Activated CD4-positive, alpha-beta T cell treated with anti-CD3 and anti-CD28 coated beads, Interleukin-2, amount 50 U/mL, for 48 hours (primary cell): Measurements from ENCODE around the gene UPF2.
"Not testable (repeated sequence)": the region's sequence is repeated elsewhere in the genome, so short reads cannot be mapped to it uniquely, and the experiment has no call there.

Experiments
- DNase-seq, 2 experiments: peaks; one replicate each; pipeline ENCODE4 v3.0.0-alpha.2; 2020

UPF2 gene

GRCh38 chr10:11901833-11902475 is 140.7 kb downstream of the UPF2 start:
- DNase-seq = no peak

GRCh38 chr10:11901454-11901832 is 141.2 kb downstream of the UPF2 start:
- no peak for DNase-seq

- no peak for DNase-seq
Measured at GRCh38 chr10:11901036-11901301, 141.6 kb downstream of the UPF2 start.

GRCh38 chr10:11899067-11899876 is 143.3 kb downstream of the UPF2 start:
- DNase-seq = no peak

- DNase-seq = no peak
Measured at GRCh38 chr10:11898372-11899066, 144.1 kb downstream of the UPF2 start.

- DNase-seq = no peak
Measured at GRCh38 chr10:11898033-11898371, 144.6 kb downstream of the UPF2 start.

GRCh38 chr10:11896549-11897200 is 145.9 kb downstream of the UPF2 start:
- DNase-seq = no peak

- no peak for DNase-seq
Measured at GRCh38 chr10:11895598-11895997, 147.0 kb downstream of the UPF2 start.

- no peak for DNase-seq
Measured at GRCh38 chr10:11895108-11895466, 147.5 kb downstream of the UPF2 start.

GRCh38 chr10:11894381-11895107 is 148.1 kb downstream of the UPF2 start:
- no peak for DNase-seq

- DNase-seq = no peak
Measured at GRCh38 chr10:11893749-11894278, 148.8 kb downstream of the UPF2 start.

GRCh38 chr10:11891776-11892486 is 150.7 kb downstream of the UPF2 start:
- DNase-seq = no peak

GRCh38 chr10:11889263-11889662 is 153.3 kb downstream of the UPF2 start:
- not testable (repeated sequence) for DNase-seq

GRCh38 chr10:11887381-11888227 is 155.0 kb downstream of the UPF2 start:
- no peak for DNase-seq

GRCh38 chr10:11886851-11887250 is 155.8 kb downstream of the UPF2 start:
- DNase-seq = no peak

GRCh38 chr10:11886138-11886474 is 156.5 kb downstream of the UPF2 start:
- no peak for DNase-seq

GRCh38 chr10:11885437-11886137 is 157.0 kb downstream of the UPF2 start:
- no peak for DNase-seq

GRCh38 chr10:11884706-11885423 is 157.7 kb downstream of the UPF2 start:
- DNase-seq = no peak

GRCh38 chr10:11882646-11883375 is 159.8 kb downstream of the UPF2 start:
- DNase-seq = no peak
